ENCODE measurements around the gene MMP28. TPM values are rescaled to one million over a fixed set of nuclear protein-coding genes. Genes with fewer than 3 reads are reported as not detected.

The MMP28 gene
- total RNA-seq, 4 donors from 2014 or later = 104 to 368 (median 128) TPM

GRCh38 chr17:35749560-35750412, 45.7 kb downstream of the MMP28 start:
- H3K27me3 ChIP-seq = peaks cover 36% of the 10 kb centered on the region
- H3K4me3 ChIP-seq = no peak overlapping the region
- DNase-seq = no peak
- H3K4me1 ChIP-seq = peaks cover 5 to 17% (median 5%) of the 10 kb centered on the region in 4 donors
- no peak overlapping the region for H3K27ac ChIP-seq
- 1 to 8% methylated on average over 19 to 34 of the region's 35 CpGs for WGBS, 2 donors (ENCODE audit: low coverage in 1 of 2)
- TF ChIP-seq CTCF (IDR thresholded peaks at IDR 0.05) (no peak), POLR2AphosphoS5 (IDR thresholded peaks at IDR 0.05) (no peak), POLR2A (IDR thresholded peaks at IDR 0.05) (no peak), EP300 (IDR thresholded peaks at IDR 0.05; ENCODE audit: low read depth) (no peak)
- intact Hi-C loops (cut with DNase I; ENCODE audit: low total_unique reads) (loop anchor here (5.0 to 10.0 kb wide), 3 partner anchors 55 to 202 kb away; no protein-coding TSS in a partner anchor), in situ Hi-C loops (cut with MboI; ENCODE audit: low pct_ligation_motif_present in 1 of 4, low pct_unique_long_range_greater_than_20kb in 1 of 4, low sequenced_read_pairs in 3 of 4) (loop anchor here (10.0 to 25.0 kb wide), 4 partner anchors 137 to 612 kb away; partner anchors contain the start of genes NLE1 (in 1 of the 4) and UNC45B (in 1 of the 4))
- no peaks in the 10 kb centered on the region for H3K9me3 ChIP-seq
- no peaks in the 10 kb centered on the region for H3K36me3 ChIP-seq

- Histone ChIP-seq H3K27ac (no peak overlapping the region), H3K9me3 (no peaks in the 10 kb centered on the region), H3K4me3 (no peak overlapping the region), H3K36me3 (no peaks in the 10 kb centered on the region), H3K27me3 (peaks cover 38% of the 10 kb centered on the region), H3K4me1 (peaks cover 5 to 17% (median 5%) of the 10 kb centered on the region in 4 donors)
- in situ Hi-C loops (cut with MboI; ENCODE audit: low pct_ligation_motif_present in 1 of 4, low pct_unique_long_range_greater_than_20kb in 1 of 4, low sequenced_read_pairs in 3 of 4) = loop anchor here (10.0 to 25.0 kb wide), 4 partner anchors 137 to 612 kb away; partner anchors contain the start of genes NLE1 (in 1 of the 4) and UNC45B (in 1 of the 4)
- 74% methylated on average over 6 of the region's 6 CpGs; no CpG with 5 or more reads in 1 of the 2 donors for WGBS, 2 donors (ENCODE audit: low coverage in 1 of 2)
- intact Hi-C loops (cut with DNase I; ENCODE audit: low total_unique reads) = loop anchor here (5.0 to 10.0 kb wide), 3 partner anchors 54 to 202 kb away; no protein-coding TSS in a partner anchor
- DNase-seq = no peak
- TF ChIP-seq POLR2A (IDR thresholded peaks at IDR 0.05) (no peak), POLR2AphosphoS5 (IDR thresholded peaks at IDR 0.05) (no peak), EP300 (IDR thresholded peaks at IDR 0.05; ENCODE audit: low read depth) (no peak), CTCF (IDR thresholded peaks at IDR 0.05) (no peak)
Measured at GRCh38 chr17:35748979-35749378, 46.5 kb downstream of the MMP28 start.

GRCh38 chr17:35748341-35748841, 47.0 kb downstream of the MMP28 start:
- intact Hi-C loops (cut with DNase I; ENCODE audit: low total_unique reads) = loop anchor here (5.0 to 10.0 kb wide), 3 partner anchors 54 to 201 kb away; no protein-coding TSS in a partner anchor
- peaks cover 44% of the 10 kb centered on the region for H3K27me3 ChIP-seq
- no peak overlapping the region for H3K27ac ChIP-seq
- 18% methylated on average over 3 of the region's 4 CpGs; no CpG with 5 or more reads in 1 of the 2 donors for WGBS, 2 donors (ENCODE audit: low coverage in 1 of 2)
- H3K4me1 ChIP-seq = peaks cover 5 to 17% (median 5%) of the 10 kb centered on the region in 4 donors
- in situ Hi-C loops (cut with MboI; ENCODE audit: low pct_ligation_motif_present in 1 of 4, low pct_unique_long_range_greater_than_20kb in 1 of 4, low sequenced_read_pairs in 3 of 4) = loop anchor here (10.0 to 25.0 kb wide), 4 partner anchors 136 to 611 kb away; partner anchors contain the start of genes NLE1 (in 1 of the 4) and UNC45B (in 1 of the 4)
- no peaks in the 10 kb centered on the region for H3K9me3 ChIP-seq
- DNase-seq = no peak
- no peaks in the 10 kb centered on the region for H3K36me3 ChIP-seq
- TF ChIP-seq CTCF (IDR thresholded peaks at IDR 0.05) (no peak), EP300 (IDR thresholded peaks at IDR 0.05; ENCODE audit: low read depth) (no peak), POLR2A (IDR thresholded peaks at IDR 0.05) (no peak), POLR2AphosphoS5 (IDR thresholded peaks at IDR 0.05) (no peak)
- H3K4me3 ChIP-seq = no peak overlapping the region

All from transverse colon (tissue), 4 donors.